ENCODE measurements around the gene SORL1.

DNA sequence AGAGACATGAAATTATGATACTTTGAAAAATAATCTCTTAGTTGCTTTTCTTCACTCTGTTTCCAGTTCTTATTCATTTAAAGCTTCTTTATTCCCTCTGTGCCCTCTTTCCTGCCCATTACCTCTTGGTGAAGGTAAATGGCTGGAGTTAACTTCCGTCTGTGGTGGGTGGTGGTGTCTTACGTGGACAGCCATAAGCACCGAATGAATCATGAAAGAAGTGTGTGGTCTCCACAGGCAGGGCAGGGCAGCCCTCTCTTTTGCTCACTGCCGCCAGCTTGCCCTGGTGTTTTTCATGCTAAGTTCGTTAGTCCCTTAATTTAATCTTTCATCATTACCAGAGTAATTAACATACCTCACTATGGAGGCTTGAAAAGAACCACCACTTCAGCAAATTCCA lies 99.3 kb downstream of the SORL1 start:
- no peak for TF ChIP-seq POLR2A (IDR thresholded peaks at IDR 0.05; ENCODE audit: low read depth, low read length)
- TF ChIP-seq POLR2AphosphoS5 (IDR thresholded peaks at IDR 0.05; ENCODE audit: low read depth, low read length), result no peak
- TF ChIP-seq TAF1 (IDR thresholded peaks at IDR 0.05; ENCODE audit: borderline replicate concordance, low read depth, low read length), result no peak
